22Rv1 (cell line): ENCODE results near the gene NADK2.

Source experiments
- CTCF ChIP-seq: fragments of 450-650 bp; IDR thresholded peaks from 2 replicates; pipeline ENCODE4 v1.5.1; 2017; ENCODE audit warnings: mild to moderate bottlenecking
- ZFX ChIP-seq: fragments of 450-650 bp; IDR thresholded peaks from 2 replicates; pipeline ENCODE4 v1.6.1; 2017; ENCODE audit warnings: antibody characterized with exemption, borderline replicate concordance

GRCh38 chr5:36158144-36158543 lies 83.6 kb downstream of the NADK2 start:
- TF ChIP-seq CTCF (no peak), ZFX (no peak)
